Upper lobe of right lung (tissue), 1 donor: ENCODE results near the gene CAPN10. TPM values are rescaled to one million over a fixed set of nuclear protein-coding genes. Genes with fewer than 3 reads are reported as not detected.

Experiments
- ATAC-seq: fragments of 200-7000 bp; cut with Tn5 transposase; one replicate; pipeline ENCODE4 v1.9.1; 2020; ENCODE audit warnings: mild to moderate bottlenecking, moderate library complexity
- DNase-seq: peaks from one replicate; pipeline ENCODE4 v3.0.0-alpha.2; 2020
- H3K27ac ChIP-seq: fragments of 200-600 bp; one replicate; pipeline ENCODE4 v1.8.0; 2022
- H3K27me3 ChIP-seq: fragments of 200-600 bp; one replicate; pipeline ENCODE4 v1.8.0; 2022; ENCODE audit warnings: mild to moderate bottlenecking
- H3K36me3 ChIP-seq: fragments of 200-600 bp; one replicate; pipeline ENCODE4 v1.8.0; 2022
- H3K4me1 ChIP-seq: fragments of 200-600 bp; one replicate; pipeline ENCODE4 v1.8.0; 2022
- H3K4me3 ChIP-seq: fragments of 200-600 bp; one replicate; pipeline ENCODE4 v1.8.0; 2022; ENCODE audit warnings: mild to moderate bottlenecking
- H3K9me3 ChIP-seq: fragments of 200-600 bp; one replicate; pipeline ENCODE4 v1.8.0; 2022
- intact Hi-C: fragments of 100-400 bp; cut with DNase I; formaldehyde crosslinking; loops from one replicate; pipeline ENCODE4 v1.11.0; 2022
- total RNA-seq: library from RNA; stranded (reverse); fragmentation: NEBNext Ultra II Directional; extraction: Animal tissue kit (Norgen Biotek cat#: 25700); gene quantifications from one replicate; pipeline ENCODE4 v1.2.1, GENCODE V29; 2021
- TF ChIP-seq, protein P1 (sequence below): fragments of 200-600 bp; IDR thresholded peaks from one replicate; pipeline ENCODE4 v1.8.0; 2022; ENCODE audit warnings: antibody characterized with exemption
- donor health status: DM: no; HTN: yes; CAD: no; lungs with severe emphysema.

The CAPN10 gene
- total RNA-seq, 1 donor from 2014 or later: 31.8 TPM

DNA sequence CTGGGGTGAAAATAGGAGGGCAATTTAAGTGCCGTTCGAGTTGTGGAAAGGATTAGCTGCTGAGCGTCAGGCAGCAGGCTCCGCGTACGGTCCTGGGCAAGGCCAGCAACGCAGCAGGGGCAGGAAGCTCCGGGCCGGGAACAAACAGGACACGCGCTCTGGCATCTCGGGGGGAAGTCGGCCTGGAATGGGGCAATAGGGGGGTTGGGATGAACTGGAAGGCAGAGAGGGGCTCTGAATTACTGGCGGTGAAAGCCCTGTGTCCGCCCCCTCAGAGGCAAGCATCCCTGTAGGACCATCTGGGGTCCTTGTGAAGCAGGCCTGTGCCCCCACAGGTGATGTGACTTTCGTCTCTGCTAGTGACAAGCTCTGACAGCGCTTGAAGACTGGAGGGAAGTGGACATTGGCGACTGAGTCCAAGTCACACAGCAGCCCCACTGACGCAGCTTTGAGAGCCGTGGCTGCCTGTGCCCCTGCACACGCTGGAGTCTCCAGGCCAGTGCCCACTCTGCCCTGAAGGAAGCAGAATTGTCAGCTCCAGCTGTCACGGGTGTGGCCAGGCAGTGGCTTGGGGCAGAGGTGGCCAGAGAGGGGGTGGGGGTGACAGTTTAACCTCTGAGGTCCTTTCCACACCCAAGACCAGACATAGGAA lies 61.1 kb downstream of the CAPN10 start:
- TF ChIP-seq, protein P1, sequence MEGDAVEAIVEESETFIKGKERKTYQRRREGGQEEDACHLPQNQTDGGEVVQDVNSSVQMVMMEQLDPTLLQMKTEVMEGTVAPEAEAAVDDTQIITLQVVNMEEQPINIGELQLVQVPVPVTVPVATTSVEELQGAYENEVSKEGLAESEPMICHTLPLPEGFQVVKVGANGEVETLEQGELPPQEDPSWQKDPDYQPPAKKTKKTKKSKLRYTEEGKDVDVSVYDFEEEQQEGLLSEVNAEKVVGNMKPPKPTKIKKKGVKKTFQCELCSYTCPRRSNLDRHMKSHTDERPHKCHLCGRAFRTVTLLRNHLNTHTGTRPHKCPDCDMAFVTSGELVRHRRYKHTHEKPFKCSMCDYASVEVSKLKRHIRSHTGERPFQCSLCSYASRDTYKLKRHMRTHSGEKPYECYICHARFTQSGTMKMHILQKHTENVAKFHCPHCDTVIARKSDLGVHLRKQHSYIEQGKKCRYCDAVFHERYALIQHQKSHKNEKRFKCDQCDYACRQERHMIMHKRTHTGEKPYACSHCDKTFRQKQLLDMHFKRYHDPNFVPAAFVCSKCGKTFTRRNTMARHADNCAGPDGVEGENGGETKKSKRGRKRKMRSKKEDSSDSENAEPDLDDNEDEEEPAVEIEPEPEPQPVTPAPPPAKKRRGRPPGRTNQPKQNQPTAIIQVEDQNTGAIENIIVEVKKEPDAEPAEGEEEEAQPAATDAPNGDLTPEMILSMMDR: no peak
- DNase-seq (no peak), ATAC-seq (no peak)
- peaks cover 38% of the 10 kb centered on the region for H3K27me3 ChIP-seq
- no peaks in the 10 kb centered on the region for H3K9me3 ChIP-seq
- intact Hi-C loops: no loop called here
- H3K4me1 ChIP-seq: no peaks in the 10 kb centered on the region
- no peaks in the 10 kb centered on the region for H3K36me3 ChIP-seq
- H3K4me3 ChIP-seq: no peak overlapping the region
- no peak overlapping the region for H3K27ac ChIP-seq

DNA sequence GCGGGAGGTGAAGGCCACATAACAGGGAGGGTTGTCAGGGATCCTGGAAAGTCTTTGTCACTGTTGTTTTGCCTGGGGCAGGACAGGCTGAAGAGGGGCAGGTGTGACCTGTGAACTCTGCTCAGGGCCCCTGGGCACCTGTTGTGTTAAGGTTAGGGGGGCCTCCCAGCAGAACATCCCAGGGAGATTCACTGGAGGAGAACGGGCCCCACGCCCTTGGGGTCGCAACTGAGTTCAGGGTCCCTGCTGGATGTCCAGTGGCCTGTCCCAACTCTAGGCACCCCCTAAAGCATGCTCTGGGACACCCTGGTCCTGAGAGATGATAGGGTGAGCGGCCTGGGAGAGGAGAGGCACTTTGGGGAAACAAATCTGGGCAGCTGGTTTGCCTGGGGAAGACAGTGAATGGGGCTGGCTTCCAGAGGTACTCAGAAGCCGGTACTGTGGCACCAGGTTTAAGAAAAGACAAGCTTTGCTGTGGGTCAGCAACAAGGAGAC lies 61.7 kb downstream of the CAPN10 start:
- H3K4me3 ChIP-seq: no peak overlapping the region
- TF ChIP-seq, protein P1: no peak
- H3K27me3 ChIP-seq: peaks cover 36% of the 10 kb centered on the region
- intact Hi-C loops: no loop called here
- H3K36me3 ChIP-seq: no peaks in the 10 kb centered on the region
- H3K4me1 ChIP-seq: no peaks in the 10 kb centered on the region
- no peak overlapping the region for H3K27ac ChIP-seq
- no peak for DNase-seq
- no peaks in the 10 kb centered on the region for H3K9me3 ChIP-seq
- no peak for ATAC-seq

Other genes with a start within 250 kb of the CAPN10 start
- gene GPC1, start 151.1 kb upstream of the CAPN10 start, total RNA-seq: 24.8 TPM
- gene ANKMY1, start 28.7 kb upstream of the CAPN10 start, total RNA-seq: 19.3 TPM
- gene DUSP28, start 26.4 kb upstream of the CAPN10 start, total RNA-seq: 5.3 TPM
- gene RNPEPL1, start 18.2 kb upstream of the CAPN10 start, total RNA-seq: 88.6 TPM
- gene GPR35, start 38.7 kb downstream of the CAPN10 start, total RNA-seq: 3.4 TPM
- gene AQP12B, start 96.2 kb downstream of the CAPN10 start, total RNA-seq: not detected
- not detected for gene AQP12A, start 105.1 kb downstream of the CAPN10 start, total RNA-seq
- 0.81 TPM for gene KIF1A, start 233.5 kb downstream of the CAPN10 start, total RNA-seq